K562 (cell line): ENCODE data around the gene DNASE1L2. TPM values are rescaled to one million over a fixed set of nuclear protein-coding genes. Genes with fewer than 3 reads are reported as not detected.
A peak's percentile ranks its signal among the peaks of the same experiment; 100 is the strongest.

Source experiments
- BCOR ChIP-seq: fragments of 450-650 bp; IDR thresholded peaks from 2 replicates; pipeline ENCODE4 v1.6.1; 2016
- DPF2 ChIP-seq: fragments of 450-650 bp; IDR thresholded peaks from 2 replicates; pipeline ENCODE4 v1.6.1; 2016
- ESRRA ChIP-seq: fragments of 450-650 bp; IDR thresholded peaks from 2 replicates; pipeline ENCODE4 v1.6.1; 2014; ENCODE audit warnings: low read depth, mild to moderate bottlenecking, moderate library complexity, borderline replicate concordance
- GTF2F1 ChIP-seq: IDR thresholded peaks from 2 replicates; pipeline ENCODE4 v1.6.1; 2011; ENCODE audit warnings: low read depth, low read length, improper control_type of control experiment
- HDAC3 ChIP-seq: fragments of 450-650 bp; IDR thresholded peaks from 2 replicates; pipeline ENCODE4 v1.6.1; 2018; ENCODE audit warnings: borderline replicate concordance, mild to moderate bottlenecking, moderate library complexity; ENCODE audit not compliant: partially characterized antibody
- HLTF ChIP-seq: fragments of 450-650 bp; IDR thresholded peaks from 2 replicates; pipeline ENCODE4 v1.6.1; 2016
- KDM2B ChIP-seq: fragments of 250-450 bp; sonication (Bioruptor Pico); IDR thresholded peaks from 2 replicates; pipeline ENCODE4 v1.8.0; 2021; ENCODE audit warnings: mild to moderate bottlenecking, moderate library complexity
- MXI1 ChIP-seq: IDR thresholded peaks from 2 replicates; pipeline ENCODE4 v1.6.1; 2011; ENCODE audit warnings: low read depth, mild to moderate bottlenecking, improper control_type of control experiment, low read length
- POLR2AphosphoS5 ChIP-seq: IDR thresholded peaks from 2 replicates; pipeline ENCODE4 v1.6.1; 2011; ENCODE audit warnings: mild to moderate bottlenecking, low read depth, low read length, moderate library complexity; ENCODE audit not compliant: control insufficient read depth, insufficient read depth
- PTBP1 ChIP-seq: fragments of 200-400 bp; formaldehyde crosslinking; IDR thresholded peaks from 2 replicates; pipeline ENCODE4 v1.6.1; 2017; ENCODE audit warnings: low read depth, low read length
- PYGO2 ChIP-seq: fragments of 450-650 bp; IDR thresholded peaks from 2 replicates; pipeline ENCODE4 v1.6.1; 2016; ENCODE audit warnings: mild to moderate bottlenecking, missing genetic modification characterization, moderate library complexity, missing compliant biosample characterization
- RAD21 ChIP-seq, 2 experiments: fragments of 250-450 bp in 1 of 2; fragments of 450-650 bp in 1 of 2; sonication (Bioruptor Pico) in 1 of 2; formaldehyde crosslinking in 1 of 2; IDR thresholded peaks in 1 of 2; conservative IDR thresholded peaks in 1 of 2; 2 replicates each; pipeline versions ENCODE4 v1.4.0 to v1.8.0; 2020 to 2022; ENCODE audit warnings: mild to moderate bottlenecking in 2 of 2, moderate library complexity in 1 of 2
- RBM22 ChIP-seq: fragments of 200-400 bp; formaldehyde crosslinking; IDR thresholded peaks from 2 replicates; pipeline ENCODE4 v1.6.1; 2018; ENCODE audit warnings: low read length, low read depth; ENCODE audit not compliant: poor library complexity, severe bottlenecking
- TAL1 ChIP-seq: fragments of 450-650 bp; IDR thresholded peaks from 2 replicates; pipeline ENCODE4 v1.6.1; 2016; ENCODE audit warnings: mild to moderate bottlenecking
- ZFP36 ChIP-seq: fragments of 150-350 bp; IDR thresholded peaks from 2 replicates; pipeline ENCODE4 v1.6.1; 2018; ENCODE audit warnings: low read length, low read depth; ENCODE audit not compliant: partially characterized antibody
- polyA plus RNA-seq, 8 experiments: library from polyadenylated mRNA; depleted of rRNA in 4 of 8; stranded (reverse) in 5 of 8; unstranded in 3 of 8; fragments of >200 nt; fragmentation: Nextera tagmentation in 2 of 8; fragmentation: Illumina TruSeq in 1 of 8; extraction: Ambion mirVana in 2 of 8; extraction: Trizol in 1 of 8; gene quantifications; 2 replicates each; pipeline versions ENCODE4 v1.2.1 to v1.2.3, GENCODE V29; 2011 to 2014; ENCODE audit warnings: inconsistent platforms in 1 of 8, missing spikeins in 1 of 8
- total RNA-seq, 7 experiments: library from RNA; depleted of rRNA in 6 of 7; stranded (reverse); fragments of >200 nt in 6 of 7; fragmentation: Illumina TruSeq in 2 of 7; extraction: Trizol in 2 of 7; gene quantifications; 2 replicates each; pipeline versions ENCODE4 v1.2.1 to v1.2.3, GENCODE V29; 2011 to 2021; ENCODE audit warnings: low replicate concordance in 1 of 7
- TF ChIP-seq, protein P1 (sequence below): sonication (generic); formaldehyde crosslinking; IDR thresholded peaks from 2 replicates; pipeline ENCODE4 v1.8.1; 2022; ENCODE audit warnings: missing genetic modification reagents
- TF ChIP-seq, protein P2 (sequence below): fragments of 200-800 bp; sonication (Bioruptor generic); IDR thresholded peaks from 2 replicates; pipeline ENCODE4 v1.6.1; 2016; ENCODE audit warnings: missing genetic modification characterization, missing compliant biosample characterization
- TF ChIP-seq, protein P3 (sequence below), 2 experiments: fragments of 450-650 bp in 1 of 2; IDR thresholded peaks; 2 replicates each; pipeline ENCODE4 v1.6.1; 2011 to 2017; ENCODE audit warnings: low read depth in 2 of 2, antibody characterized with exemption in 1 of 2, borderline replicate concordance in 1 of 2, low read length in 1 of 2, mild to moderate bottlenecking in 1 of 2, mixed read lengths in 1 of 2; ENCODE audit not compliant: control insufficient read depth in 1 of 2

Gene DNASE1L2
- total and polyA plus RNA-seq, 9 of the 15 experiments (the other 6 are each of a cell fraction or from before 2014, with no cell fraction given): 0.08 to 2.7 (median 1.7) TPM; not detected in 1

DNA sequence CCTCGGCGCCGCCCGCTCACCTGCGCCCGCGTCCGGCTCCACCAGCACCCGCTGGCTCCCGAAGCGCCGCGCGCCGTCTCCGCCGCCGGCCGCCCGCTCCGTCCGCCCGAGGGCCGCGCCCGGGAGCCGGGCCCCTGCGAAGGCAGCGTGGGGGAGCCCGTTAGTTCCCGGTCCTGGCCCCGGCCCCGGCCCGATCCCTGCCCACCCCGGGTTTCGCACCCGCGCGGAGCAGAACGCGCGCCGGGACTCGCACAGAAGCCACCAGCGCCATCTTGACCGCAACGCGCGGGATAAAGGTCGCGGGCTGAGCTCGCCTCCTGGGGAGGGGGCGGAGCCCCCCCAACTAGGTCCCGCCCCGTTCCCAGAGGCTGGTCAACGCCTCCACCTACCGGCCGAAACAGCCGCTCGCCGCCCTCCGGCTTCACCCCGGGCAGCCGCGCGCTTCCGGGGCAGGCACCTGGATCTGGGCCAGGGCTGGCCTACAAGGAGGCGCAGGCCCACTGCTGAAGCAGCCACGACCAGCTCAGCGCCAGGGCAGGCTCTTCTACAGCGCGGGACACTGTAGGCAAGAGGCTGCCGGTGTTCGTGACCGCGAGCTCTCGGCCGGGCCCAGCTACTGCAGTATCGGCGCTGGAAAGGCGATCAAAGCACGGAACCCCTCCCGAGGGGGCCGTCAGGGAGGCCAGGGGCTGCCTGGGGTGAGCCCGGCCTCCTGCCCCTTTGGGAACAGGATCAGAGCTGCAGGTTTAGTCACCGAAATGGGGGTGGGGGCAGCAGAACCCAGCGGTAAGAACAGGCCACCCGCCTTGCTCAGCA is 15.3 kb downstream of the DNASE1L2 start, which contains the start of gene ECI1 (continued):
- TF ChIP-seq ESRRA (peak; percentile 98), PTBP1 (peak; percentile 69; the same call in 1 of the 2 replicates), POLR2AphosphoS5 (peak; percentile 91), KDM2B (CRISPR knock-in tag) (peak; percentile 46; the same call in 1 of the 2 replicates), RBM22 (peak; percentile 92), MXI1 (no peak), DPF2 (peak; percentile 20; the same call in 1 of the 2 replicates), HLTF (peak; percentile 48; the same call in 1 of the 2 replicates), PYGO2 (tag) (no peak), BCOR (peak; percentile 42; the same call in 1 of the 2 replicates), TAL1 (no peak), RAD21 (CRISPR knock-in tag; conservative IDR thresholded peaks at IDR 0.05 in 1 of 2, IDR thresholded peaks at IDR 0.05 in 1 of 2) (peak; percentile 82 to 85), HDAC3 (no peak), GTF2F1 (no peak), ZFP36 (no peak)
- TF ChIP-seq, protein P1, sequence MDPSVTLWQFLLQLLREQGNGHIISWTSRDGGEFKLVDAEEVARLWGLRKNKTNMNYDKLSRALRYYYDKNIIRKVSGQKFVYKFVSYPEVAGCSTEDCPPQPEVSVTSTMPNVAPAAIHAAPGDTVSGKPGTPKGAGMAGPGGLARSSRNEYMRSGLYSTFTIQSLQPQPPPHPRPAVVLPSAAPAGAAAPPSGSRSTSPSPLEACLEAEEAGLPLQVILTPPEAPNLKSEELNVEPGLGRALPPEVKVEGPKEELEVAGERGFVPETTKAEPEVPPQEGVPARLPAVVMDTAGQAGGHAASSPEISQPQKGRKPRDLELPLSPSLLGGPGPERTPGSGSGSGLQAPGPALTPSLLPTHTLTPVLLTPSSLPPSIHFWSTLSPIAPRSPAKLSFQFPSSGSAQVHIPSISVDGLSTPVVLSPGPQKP (CRISPR knock-in tag): no peak
- TF ChIP-seq, protein P2, sequence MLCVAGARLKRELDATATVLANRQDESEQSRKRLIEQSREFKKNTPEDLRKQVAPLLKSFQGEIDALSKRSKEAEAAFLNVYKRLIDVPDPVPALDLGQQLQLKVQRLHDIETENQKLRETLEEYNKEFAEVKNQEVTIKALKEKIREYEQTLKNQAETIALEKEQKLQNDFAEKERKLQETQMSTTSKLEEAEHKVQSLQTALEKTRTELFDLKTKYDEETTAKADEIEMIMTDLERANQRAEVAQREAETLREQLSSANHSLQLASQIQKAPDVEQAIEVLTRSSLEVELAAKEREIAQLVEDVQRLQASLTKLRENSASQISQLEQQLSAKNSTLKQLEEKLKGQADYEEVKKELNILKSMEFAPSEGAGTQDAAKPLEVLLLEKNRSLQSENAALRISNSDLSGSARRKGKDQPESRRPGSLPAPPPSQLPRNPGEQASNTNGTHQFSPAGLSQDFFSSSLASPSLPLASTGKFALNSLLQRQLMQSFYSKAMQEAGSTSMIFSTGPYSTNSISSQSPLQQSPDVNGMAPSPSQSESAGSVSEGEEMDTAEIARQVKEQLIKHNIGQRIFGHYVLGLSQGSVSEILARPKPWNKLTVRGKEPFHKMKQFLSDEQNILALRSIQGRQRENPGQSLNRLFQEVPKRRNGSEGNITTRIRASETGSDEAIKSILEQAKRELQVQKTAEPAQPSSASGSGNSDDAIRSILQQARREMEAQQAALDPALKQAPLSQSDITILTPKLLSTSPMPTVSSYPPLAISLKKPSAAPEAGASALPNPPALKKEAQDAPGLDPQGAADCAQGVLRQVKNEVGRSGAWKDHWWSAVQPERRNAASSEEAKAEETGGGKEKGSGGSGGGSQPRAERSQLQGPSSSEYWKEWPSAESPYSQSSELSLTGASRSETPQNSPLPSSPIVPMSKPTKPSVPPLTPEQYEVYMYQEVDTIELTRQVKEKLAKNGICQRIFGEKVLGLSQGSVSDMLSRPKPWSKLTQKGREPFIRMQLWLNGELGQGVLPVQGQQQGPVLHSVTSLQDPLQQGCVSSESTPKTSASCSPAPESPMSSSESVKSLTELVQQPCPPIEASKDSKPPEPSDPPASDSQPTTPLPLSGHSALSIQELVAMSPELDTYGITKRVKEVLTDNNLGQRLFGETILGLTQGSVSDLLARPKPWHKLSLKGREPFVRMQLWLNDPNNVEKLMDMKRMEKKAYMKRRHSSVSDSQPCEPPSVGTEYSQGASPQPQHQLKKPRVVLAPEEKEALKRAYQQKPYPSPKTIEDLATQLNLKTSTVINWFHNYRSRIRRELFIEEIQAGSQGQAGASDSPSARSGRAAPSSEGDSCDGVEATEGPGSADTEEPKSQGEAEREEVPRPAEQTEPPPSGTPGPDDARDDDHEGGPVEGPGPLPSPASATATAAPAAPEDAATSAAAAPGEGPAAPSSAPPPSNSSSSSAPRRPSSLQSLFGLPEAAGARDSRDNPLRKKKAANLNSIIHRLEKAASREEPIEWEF (CRISPR knock-in tag): no peak
- TF ChIP-seq, protein P3, sequence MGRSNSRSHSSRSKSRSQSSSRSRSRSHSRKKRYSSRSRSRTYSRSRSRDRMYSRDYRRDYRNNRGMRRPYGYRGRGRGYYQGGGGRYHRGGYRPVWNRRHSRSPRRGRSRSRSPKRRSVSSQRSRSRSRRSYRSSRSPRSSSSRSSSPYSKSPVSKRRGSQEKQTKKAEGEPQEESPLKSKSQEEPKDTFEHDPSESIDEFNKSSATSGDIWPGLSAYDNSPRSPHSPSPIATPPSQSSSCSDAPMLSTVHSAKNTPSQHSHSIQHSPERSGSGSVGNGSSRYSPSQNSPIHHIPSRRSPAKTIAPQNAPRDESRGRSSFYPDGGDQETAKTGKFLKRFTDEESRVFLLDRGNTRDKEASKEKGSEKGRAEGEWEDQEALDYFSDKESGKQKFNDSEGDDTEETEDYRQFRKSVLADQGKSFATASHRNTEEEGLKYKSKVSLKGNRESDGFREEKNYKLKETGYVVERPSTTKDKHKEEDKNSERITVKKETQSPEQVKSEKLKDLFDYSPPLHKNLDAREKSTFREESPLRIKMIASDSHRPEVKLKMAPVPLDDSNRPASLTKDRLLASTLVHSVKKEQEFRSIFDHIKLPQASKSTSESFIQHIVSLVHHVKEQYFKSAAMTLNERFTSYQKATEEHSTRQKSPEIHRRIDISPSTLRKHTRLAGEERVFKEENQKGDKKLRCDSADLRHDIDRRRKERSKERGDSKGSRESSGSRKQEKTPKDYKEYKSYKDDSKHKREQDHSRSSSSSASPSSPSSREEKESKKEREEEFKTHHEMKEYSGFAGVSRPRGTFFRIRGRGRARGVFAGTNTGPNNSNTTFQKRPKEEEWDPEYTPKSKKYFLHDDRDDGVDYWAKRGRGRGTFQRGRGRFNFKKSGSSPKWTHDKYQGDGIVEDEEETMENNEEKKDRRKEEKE (IDR thresholded peaks at IDR 0.05; ENCODE audit: borderline replicate concordance in 1 of 2, control insufficient read depth in 1 of 2, low read depth in 2 of 2, low read length in 1 of 2): 0 out of 4 replicates have a peak, but pooled peaks of 1 of the 2 experiments have one; percentile 50
